Fibroblast of lung (primary cell): ENCODE measurements around the gene CLIC1.

Experiments
- CTCF ChIP-seq, 2 donors: IDR thresholded peaks in 1 of 2; conservative IDR thresholded peaks in 1 of 2; 1 replicate in 1 of 2; 2 replicates in 1 of 2; pipeline ENCODE4 v1.5.1; 2011 to 2012; ENCODE audit warnings: low read length in 2 of 2, control low read depth in 1 of 2, inconsistent platforms in 1 of 2, low read depth in 1 of 2, mild to moderate bottlenecking in 1 of 2
- EZH2 ChIP-seq: IDR thresholded peaks from 2 replicates; pipeline ENCODE4 v1.5.1; 2012; ENCODE audit warnings: low read length, control low read depth, mild to moderate bottlenecking; ENCODE audit errors: missing control alignments

- TF ChIP-seq CTCF (conservative IDR thresholded peaks at IDR 0.05 in 1 of 2, IDR thresholded peaks at IDR 0.05 in 1 of 2; ENCODE audit: low read depth in 1 of 2, low read length in 2 of 2) (no peak), EZH2 (no peak)
These were observed 33.3 kb downstream of the CLIC1 start, which contains the start of gene ABHD16A for GRCh38 chr6:31702819-31703716.
